Activated T-helper 9 cell treated with anti-CD3 and anti-CD28 coated beads, Interleukin-2, amount 50 U/mL, for 16 hours (primary cell): ENCODE data around the gene TASP1.
"Not testable (repeated sequence)": the region's sequence is repeated elsewhere in the genome, so short reads cannot be mapped to it uniquely, and the experiment has no call there.

Experiments used
- DNase-seq: peaks from one replicate; pipeline ENCODE4 v3.0.0-alpha.2; 2020; ENCODE audit warnings: low read depth

Gene TASP1

DNA sequence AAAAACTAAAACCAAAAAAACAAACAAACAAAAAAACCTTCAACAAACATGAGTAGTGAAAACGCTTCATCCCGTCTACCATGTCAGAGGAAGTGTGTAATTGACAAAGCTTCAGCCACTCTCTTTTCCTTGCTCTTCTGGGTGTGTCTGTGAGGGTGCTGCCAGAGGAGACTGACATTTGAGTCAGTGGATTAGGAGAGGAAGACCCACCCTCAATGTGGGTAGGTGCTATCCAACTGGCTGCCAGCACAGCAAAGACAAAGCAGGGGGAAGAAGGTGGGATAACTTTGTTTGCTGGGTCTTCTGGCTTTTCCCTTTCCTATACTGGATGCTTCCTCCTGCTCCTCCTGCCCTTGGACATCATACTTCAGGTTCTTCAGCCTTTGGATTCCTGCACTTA, 145.6 kb downstream of the TASP1 start:
- DNase-seq = no peak

- no peak for DNase-seq
Observed at GRCh38 chr20:13492001-13492481, 146.7 kb downstream of the TASP1 start.

- no peak for DNase-seq
Observed at GRCh38 chr20:13487202-13487601, 151.5 kb downstream of the TASP1 start.

GRCh38 chr20:13486694-13487093, 152.0 kb downstream of the TASP1 start:
- DNase-seq = no peak

- no peak for DNase-seq
Observed at GRCh38 chr20:13485576-13485975, 153.2 kb downstream of the TASP1 start.

GRCh38 chr20:13485019-13485418, 153.7 kb downstream of the TASP1 start:
- not testable (repeated sequence) for DNase-seq

DNA sequence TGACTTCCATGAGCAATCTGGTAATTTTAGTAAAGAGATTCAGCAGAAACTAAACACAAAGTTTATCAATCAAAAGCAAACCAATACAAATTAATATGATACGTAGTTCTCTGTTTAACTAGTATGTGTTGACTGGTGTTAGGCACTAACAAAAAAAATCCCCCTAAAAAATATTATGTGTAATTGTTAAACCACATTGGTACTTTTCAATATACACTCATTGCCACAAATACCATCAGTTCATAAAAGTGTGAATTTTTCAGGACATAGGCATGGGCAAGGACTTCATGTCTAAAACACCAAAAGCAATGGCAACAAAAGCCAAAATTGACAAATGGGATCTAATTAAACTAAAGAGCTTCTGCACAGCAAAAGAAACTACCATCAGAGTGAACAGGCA, 155.3 kb downstream of the TASP1 start:
- DNase-seq = not testable (repeated sequence)

DNA sequence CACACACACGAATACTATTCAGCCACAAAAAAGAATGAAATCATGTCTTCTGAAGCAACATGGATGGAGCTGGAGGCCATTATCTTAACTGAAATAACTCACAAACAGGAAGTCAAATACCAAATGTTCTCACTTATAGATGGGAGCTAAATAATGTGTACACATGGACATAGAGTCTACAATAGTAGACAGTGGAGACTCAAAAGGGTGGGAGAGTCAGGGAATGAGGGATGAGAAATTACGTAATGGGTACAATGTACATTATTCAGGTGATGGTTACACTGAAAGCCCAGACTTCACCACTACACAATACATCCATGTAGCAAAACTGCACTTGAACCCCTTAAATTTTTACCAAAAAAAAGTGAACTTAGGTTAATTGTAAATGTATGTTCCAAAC, 160.4 kb downstream of the TASP1 start:
- no peak for DNase-seq

DNA sequence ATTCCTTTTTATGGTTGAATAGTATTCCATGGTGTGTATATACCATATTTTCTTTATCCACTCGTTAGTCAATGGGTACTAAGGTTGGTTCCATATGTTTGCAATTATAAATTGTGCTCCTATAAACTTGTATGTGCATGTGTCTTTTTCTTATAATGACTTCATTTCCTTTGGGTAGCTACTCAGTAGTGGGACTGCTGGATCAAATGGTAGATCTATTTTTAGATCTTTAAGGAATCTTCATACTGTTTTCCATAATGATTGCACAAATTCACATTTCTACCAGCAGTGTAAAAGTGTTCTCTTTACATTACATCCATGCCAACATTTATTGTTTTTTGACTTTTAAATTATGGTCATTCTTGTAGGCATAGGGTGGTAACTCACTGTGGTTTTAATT, 164.3 kb downstream of the TASP1 start:
- no peak for DNase-seq

GRCh38 chr20:13469262-13469661, 169.5 kb downstream of the TASP1 start:
- DNase-seq = no peak

GRCh38 chr20:13468166-13468565, 170.6 kb downstream of the TASP1 start:
- no peak for DNase-seq

DNA sequence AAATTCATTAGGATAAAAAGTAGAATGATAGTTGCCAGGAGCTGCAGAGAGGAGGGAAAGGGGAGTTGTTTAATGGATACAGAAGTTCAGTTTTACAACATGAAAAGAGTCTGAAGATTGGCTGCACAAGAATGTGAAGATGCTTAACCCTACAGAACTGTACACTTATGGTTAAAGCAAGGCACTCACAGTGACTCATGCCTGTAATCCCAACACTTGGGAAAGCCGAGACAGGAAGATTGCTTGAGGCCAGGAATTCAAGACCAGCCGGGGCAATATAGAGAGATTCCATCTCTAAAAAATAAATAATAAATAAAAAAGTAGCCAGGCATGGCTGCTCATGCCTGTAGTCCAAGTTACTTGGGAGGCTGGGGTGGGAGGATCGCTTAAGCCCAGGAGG, 174.0 kb downstream of the TASP1 start:
- DNase-seq = no peak

DNA sequence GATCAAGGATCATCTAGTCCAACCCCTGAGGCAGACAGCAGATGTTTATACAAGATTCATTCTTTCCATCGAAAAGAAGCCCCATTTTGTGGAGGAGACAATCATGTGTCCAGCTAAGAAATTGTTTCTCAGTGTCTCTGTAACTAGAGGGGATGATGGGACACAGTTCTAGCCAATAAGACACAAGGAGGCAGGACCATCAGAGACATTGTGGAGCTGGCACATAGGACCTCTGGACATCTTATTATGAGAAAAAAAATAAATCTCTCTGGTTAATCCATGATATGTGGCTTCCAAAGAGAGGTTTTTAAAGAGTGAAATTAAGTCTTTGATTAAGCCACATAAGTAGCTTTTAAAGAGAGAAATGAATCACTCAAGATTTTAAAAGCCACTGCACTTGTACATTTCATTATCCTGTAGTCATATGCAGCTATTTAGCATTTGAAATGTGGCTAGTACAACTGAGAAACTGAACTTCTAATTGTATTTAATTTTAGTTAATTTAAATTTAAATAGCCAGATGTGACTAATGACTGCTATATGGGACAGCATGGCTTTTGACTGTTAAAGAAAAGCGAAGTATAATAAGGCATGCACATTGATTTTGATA, 176.8 kb downstream of the TASP1 start:
- no peak for DNase-seq

DNA sequence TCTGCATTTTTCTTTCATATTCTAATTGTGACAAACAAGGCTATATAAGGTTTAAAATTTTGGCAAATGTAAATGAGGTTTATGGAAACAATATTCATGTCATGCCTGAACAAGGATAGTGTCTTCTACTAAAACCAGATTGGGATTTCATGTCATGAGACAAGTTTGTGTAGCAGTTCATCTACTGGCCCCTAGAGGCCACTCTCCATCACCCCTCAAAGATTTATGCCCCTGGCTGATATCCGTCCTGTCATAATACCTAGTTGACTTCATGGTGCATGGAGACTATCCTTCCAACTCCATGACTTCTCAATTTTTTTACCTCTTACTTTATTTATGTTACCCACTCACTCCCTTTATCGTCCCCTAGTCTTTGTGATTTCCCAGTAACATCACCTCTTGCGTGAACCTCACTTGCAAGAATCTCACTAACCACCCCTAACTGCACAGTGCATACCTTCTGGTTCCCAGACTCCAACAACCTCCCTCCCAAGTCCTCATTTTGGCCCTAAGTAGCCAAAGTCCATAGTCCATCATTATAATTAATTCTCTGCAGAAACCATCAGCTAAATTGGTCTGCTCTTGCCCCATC, 179.8 kb downstream of the TASP1 start:
- DNase-seq = no peak

GRCh38 chr20:13457487-13457886, 181.2 kb downstream of the TASP1 start:
- DNase-seq = no peak

DNA sequence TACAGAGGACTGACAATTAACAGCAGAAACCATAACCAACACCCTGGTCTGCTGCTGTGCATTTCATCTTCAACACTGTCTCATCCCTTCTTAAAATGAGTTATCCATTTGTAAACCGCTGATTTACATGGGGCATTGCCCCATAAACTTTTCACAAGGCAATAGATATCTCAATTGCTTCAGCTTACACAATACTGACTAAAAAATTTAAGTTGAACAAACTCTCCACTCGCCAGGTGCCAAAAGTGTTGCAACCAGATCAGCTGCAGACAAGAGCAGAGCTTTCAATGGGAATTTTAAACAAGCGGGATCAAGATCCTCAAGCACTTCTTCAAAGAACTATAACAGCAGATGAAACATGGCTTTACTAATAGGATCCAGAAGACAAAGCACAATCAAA, 183.0 kb downstream of the TASP1 start:
- DNase-seq = no peak

- no peak for DNase-seq
Observed at GRCh38 chr20:13453367-13453766, 185.4 kb downstream of the TASP1 start.

DNA sequence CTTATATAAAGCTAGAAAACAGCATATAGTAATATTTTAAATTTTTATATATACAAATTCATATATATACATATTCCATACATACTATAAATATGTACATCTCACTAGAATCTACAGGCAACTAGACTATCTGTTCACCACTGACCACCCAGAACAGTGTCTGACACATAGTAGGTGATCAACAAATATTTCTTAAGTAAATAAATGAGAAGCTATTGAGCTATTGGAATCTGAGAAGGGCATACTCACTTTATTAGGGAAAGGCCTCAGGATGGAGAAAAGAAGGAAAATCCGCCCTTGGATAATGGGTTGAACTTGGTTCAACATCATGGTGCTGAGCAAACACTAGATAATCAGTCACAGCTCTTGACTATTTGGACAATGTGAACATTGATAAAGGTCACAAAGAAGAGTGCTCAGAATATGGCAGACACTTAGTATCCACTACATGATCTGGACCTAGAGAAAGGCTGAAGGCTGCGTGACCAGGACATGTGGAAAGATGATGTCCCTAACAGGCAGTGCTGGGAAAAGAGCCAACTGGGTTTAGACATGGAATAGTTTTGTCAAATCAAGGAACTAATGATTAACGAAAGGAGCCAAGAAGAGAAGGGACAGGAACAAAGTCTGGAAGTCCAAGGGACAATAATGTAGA, 186.1 kb downstream of the TASP1 start:
- no peak for DNase-seq

- no peak for DNase-seq
Observed at GRCh38 chr20:13449868-13450434, 188.8 kb downstream of the TASP1 start.

DNA sequence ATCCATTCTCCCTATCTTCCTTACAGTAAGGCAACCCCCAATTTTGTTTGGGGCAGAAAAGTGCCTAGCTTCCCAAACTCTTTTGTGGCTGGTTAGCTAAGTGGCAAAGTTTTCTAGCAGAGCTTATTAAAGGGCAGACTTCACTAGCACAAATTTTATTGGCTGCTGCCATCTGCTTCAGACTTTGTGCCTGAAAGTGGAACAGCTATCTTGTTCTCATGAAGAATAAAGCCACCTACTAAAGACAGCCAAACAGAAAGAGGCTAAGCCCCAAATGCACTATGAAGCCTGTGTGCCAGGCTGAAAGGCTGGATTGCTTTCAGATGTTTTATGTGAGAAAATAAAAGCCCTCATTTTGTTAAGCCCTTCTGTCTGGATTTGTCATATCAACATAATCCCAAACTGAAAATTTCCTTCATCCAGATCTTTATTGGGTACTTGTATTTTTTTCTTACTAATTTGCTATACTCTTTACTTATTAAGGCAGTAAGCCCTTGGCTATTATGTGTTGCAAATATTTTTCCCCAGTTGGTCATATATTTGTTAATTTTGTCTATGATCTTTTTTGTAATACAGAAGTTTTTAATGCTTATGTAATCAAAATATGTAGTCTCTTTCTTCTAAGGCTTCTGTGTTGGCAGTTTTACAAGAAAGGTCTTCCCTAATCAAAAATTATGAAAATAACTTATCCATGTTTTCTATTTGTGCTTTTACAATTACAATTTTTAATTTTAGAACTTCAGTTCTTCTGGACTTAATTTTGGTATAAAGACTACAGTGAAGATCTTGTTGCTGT, 191.1 kb downstream of the TASP1 start:
- DNase-seq = no peak

DNA sequence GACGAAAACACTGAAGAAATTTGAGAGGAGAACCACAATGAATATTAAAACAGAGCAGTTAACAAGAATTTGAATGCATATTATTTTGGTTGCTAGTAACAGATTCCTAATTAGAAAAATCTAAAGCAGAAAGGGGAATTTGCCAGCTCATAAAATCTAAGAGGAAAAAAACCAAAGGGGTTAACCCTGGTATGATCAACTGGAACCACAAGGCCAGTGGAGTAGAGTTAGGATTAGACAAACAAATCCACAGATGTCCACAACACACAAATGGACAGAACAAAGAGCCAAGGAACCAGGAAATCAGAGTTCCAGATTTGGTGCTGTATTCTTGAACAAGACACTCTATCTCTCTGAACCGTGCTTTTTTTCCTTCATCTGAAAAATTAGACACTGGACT, 195.0 kb downstream of the TASP1 start:
- no peak for DNase-seq

DNA sequence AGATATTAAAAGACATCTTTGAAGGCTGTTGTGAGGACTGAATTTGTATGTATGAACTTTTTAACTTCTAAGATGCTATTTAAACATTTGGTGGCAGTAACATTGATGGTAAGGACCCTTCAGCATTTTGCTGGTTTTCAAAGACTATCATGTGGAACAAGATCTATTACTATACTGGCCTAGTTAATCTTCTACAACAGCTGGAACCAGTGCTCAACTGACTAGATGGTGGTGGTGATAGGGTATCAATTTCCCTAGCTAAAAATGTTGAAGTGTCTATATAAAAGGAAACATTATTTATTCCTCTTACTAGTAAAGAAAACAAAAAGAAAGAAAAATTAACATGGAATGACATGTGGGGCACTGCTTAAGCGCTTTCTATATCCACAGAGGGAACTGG, 195.7 kb downstream of the TASP1 start:
- DNase-seq = no peak
